ENCODE results near the gene CAMKK1. TPM values are rescaled to one million over a fixed set of nuclear protein-coding genes. Genes with fewer than 3 reads are reported as not detected.

CAMKK1 gene
- polyA plus RNA-seq, 2 of the 4 experiments (the other 2 are of a cell fraction), result 6.9 to 14.8 TPM

DNA sequence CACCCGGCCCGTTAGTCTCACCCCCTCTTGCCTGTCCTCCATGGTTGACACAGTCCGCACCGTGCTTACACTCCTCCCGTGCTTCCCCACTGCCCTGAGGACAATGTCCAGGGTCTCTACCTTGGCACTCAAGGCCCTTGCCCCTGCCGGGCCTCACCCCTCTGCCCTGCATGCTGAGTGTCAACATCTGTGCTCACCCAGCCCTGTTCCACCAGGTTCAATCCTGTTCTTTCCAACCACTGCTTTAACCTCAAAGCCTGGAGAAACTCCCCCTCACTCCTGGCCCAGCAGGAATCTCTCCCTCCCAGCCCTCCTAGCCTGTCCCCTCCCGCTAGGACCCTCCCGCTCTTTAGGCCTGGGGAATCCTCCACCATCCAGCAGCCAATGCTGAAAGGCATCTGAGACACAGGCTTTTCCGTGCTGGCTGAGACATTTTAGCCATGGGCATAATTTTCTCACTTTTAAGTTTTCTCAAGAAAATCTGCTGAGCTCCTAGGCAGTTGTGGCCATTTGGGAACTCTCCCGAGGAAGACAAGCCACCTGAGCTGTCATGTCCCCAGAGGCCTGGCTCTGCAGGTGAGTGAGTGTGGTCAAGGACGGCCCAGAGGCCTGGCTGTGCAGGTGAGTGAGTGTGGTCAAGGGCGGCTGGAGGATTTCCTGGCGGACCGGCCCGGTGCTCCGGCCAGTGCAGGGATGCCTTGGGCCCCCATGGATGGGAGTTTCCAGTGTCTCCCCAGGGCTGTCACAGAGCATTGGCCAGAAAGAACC is 34.2 kb upstream of the CAMKK1 start:
- 84% methylated on average over 16 of the region's 16 CpGs for WGBS (ENCODE audit: missing lambda C conversion rate)
- no peaks in the 10 kb centered on the region for H3K9me3 ChIP-seq
- peak in 1 of 2 experiments; percentile 11; a peak in 1 of 6 replicates for ATAC-seq
- ChIA-PET CTCF (interaction anchor here (1.1 to 8.4 kb wide), 5 partner anchors 7 to 193 kb away, joined by 4 to 86 read pairs (median 5); no protein-coding TSS in a partner anchor), POLR2A (no interaction called here)
- H3K4me2 ChIP-seq, result no peak overlapping the region
- TF ChIP-seq MAX (IDR thresholded peaks at IDR 0.05) (no peak), FOXS1 (CRISPR knock-in tag; IDR thresholded peaks at IDR 0.05) (no peak), KDM5A (IDR thresholded peaks at IDR 0.05) (no peak), HDAC2 (IDR thresholded peaks at IDR 0.05) (no peak)
- H3K4me1 ChIP-seq, result no peaks in the 10 kb centered on the region
- no peak for DNase-seq (ENCODE audit: low read depth in 1 of 2, low spot score in 1 of 2)
- no peak overlapping the region for H3K27ac ChIP-seq
- H3K4me3 ChIP-seq, result no peak overlapping the region
- no peak for FAIRE-seq

DNA sequence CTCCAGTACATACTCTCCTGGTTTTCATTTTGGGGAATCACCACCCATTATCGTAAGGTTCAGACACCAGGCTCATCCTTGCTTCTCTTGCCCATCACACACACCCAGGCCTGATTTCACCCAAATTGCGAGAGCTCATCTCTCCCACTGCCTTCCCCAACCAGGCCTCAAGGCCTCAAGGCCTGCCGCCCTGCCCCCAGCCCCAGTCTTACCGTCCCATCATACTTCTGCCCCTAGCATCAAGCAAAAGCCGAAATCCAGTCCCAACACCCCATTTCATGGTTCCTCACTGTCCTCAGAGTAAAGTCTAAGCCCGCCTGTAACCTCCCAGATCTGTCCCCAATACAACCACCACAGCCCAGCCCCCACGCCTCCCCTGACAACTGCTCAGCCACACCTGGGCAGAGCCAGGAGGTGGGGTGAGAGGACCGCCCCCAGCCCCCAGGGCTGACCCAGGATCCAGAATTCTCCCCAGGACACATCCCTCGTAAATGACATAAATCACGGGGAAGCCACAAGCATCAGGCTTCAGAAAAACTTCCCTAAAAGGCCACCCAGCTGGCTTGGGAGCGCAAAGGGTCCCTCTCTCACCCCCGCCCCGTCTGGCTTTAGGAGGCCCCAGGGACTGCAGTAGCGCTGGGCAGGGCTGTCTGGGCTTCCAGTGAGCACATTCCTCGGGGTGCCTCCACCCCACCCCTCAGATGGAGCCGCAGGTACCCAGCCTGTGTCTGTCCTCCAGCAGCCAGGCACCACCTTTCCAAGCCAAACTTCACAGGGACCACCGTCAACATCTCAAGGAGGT is 33.0 kb upstream of the CAMKK1 start:
- Histone ChIP-seq H3K4me2 (no peak overlapping the region), H3K4me1 (no peaks in the 10 kb centered on the region), H3K27ac (no peak overlapping the region), H3K9me3 (no peaks in the 10 kb centered on the region), H3K4me3 (no peak overlapping the region)
- ATAC-seq (no peak), FAIRE-seq (no peak), DNase-seq (ENCODE audit: low read depth in 1 of 2, low spot score in 1 of 2) (no peak)
- POLR2A ChIA-PET, result no interaction called here
- 81% methylated on average over 16 of the region's 17 CpGs for whole genome bisulfite sequencing (ENCODE audit: missing lambda C conversion rate)
- CTCF ChIA-PET, result interaction anchor here (0.7 to 8.4 kb wide), 4 partner anchors 9 to 79 kb away, joined by 3 to 86 read pairs (median 5); no protein-coding TSS in a partner anchor
- TF ChIP-seq EP300 (IDR thresholded peaks at IDR 0.05), result no peak
- TF ChIP-seq ZNF302 (CRISPR knock-in tag; IDR thresholded peaks at IDR 0.05), result no peak
- no peak for TF ChIP-seq NPAS2 (CRISPR knock-in tag; IDR thresholded peaks at IDR 0.05; ENCODE audit: borderline replicate concordance)
- no peak for TF ChIP-seq FOSL2 (IDR thresholded peaks at IDR 0.05)
- no peak for TF ChIP-seq FOSL2 (CRISPR knock-in tag; IDR thresholded peaks at IDR 0.05)
- no peak for TF ChIP-seq MAFK (IDR thresholded peaks at IDR 0.05; ENCODE audit: partially characterized antibody)
- no peak for TF ChIP-seq MYC (IDR thresholded peaks at IDR 0.05; ENCODE audit: borderline replicate concordance, low read length)
- TF ChIP-seq BHLHE40 (IDR thresholded peaks at IDR 0.05; ENCODE audit: low read depth, low read length), result no peak
- TF ChIP-seq EHF (CRISPR knock-in tag; IDR thresholded peaks at IDR 0.05), result no peak
- TF ChIP-seq, protein P1, sequence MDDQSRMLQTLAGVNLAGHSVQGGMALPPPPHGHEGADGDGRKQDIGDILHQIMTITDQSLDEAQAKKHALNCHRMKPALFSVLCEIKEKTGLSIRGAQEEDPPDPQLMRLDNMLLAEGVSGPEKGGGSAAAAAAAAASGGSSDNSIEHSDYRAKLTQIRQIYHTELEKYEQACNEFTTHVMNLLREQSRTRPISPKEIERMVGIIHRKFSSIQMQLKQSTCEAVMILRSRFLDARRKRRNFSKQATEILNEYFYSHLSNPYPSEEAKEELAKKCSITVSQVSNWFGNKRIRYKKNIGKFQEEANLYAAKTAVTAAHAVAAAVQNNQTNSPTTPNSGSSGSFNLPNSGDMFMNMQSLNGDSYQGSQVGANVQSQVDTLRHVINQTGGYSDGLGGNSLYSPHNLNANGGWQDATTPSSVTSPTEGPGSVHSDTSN (IDR thresholded peaks at IDR 0.05), result no peak
- no peak for TF ChIP-seq RNF2 (IDR thresholded peaks at IDR 0.05; ENCODE audit: borderline replicate concordance, low read depth)
- no peak for TF ChIP-seq HOXB5 (CRISPR knock-in tag; IDR thresholded peaks at IDR 0.05)
- TF ChIP-seq HEYL (CRISPR knock-in tag; IDR thresholded peaks at IDR 0.05), result no peak
- no peak for TF ChIP-seq MAZ (IDR thresholded peaks at IDR 0.05; ENCODE audit: borderline replicate concordance, low read depth, low read length)
- no peak for TF ChIP-seq RFX5 (IDR thresholded peaks at IDR 0.05)
- no peak for TF ChIP-seq RAD21 (conservative IDR thresholded peaks at IDR 0.05 in 1 of 2, IDR thresholded peaks at IDR 0.05 in 1 of 2)

DNA sequence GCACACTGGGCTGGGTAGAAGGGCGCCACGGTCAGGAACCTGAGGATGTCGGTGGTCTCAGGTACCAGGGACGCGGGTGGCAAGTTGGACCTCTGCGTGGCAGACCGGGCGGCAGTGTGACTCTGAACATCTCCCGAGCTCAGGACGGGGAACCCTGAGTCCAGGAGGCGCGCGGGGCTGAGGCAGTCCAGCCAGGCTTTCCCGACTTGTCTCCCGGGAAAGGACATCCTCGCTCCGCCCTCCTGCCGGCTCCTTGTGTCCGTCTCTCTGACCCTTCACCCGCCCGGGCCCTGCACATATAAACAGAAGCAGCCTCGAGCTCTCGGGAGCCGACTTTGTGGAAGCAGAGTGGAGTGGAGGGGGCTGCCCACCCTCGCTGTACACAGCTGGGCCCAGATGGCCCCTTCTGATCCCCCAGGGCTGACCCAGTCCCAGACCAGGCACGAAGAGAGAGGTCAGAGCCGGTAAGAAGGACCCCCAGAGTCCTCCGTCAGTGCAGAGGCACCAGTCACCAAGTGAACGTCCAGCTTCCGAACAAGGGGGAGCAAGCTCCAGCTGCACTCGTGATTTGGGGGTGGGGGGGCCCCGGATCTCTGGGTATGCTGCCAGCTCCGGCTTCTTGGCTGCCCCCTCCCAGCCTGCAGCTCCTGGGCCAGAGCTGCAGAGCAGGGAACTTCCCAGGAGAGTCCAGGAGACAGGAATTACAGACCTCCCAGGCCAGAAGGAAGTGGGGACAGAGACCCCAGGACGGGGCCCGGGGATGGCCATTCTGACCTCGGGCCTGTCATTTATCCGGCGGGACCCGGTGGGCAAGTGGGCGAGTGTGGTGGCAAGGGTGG is 31.9 kb upstream of the CAMKK1 start:
- Histone ChIP-seq H3K4me3 (no peak overlapping the region), H3K4me1 (no peaks in the 10 kb centered on the region), H3K9me3 (no peaks in the 10 kb centered on the region), H3K27ac (no peak overlapping the region), H3K4me2 (no peak overlapping the region)
- ChIA-PET POLR2A (no interaction called here), CTCF (interaction anchor here (0.7 to 8.4 kb wide), 7 partner anchors 10 to 1076 kb away, joined by 3 to 86 read pairs (median 5); no protein-coding TSS in a partner anchor)
- FAIRE-seq, result no peak
- ATAC-seq, result no peak
- 81% methylated on average over 38 of the region's 40 CpGs for WGBS (ENCODE audit: missing lambda C conversion rate)
- TF ChIP-seq USF2 (IDR thresholded peaks at IDR 0.05) (no peak), RFX5 (IDR thresholded peaks at IDR 0.05) (no peak), JUNB (IDR thresholded peaks at IDR 0.05) (no peak), MYC (IDR thresholded peaks at IDR 0.05; ENCODE audit: borderline replicate concordance, low read length) (no peak), CEBPB (IDR thresholded peaks at IDR 0.05) (no peak), HOXA7 (CRISPR knock-in tag; IDR thresholded peaks at IDR 0.05) (no peak), GATA3 (IDR thresholded peaks at IDR 0.05; ENCODE audit: borderline replicate concordance) (no peak)
- DNase-seq (ENCODE audit: low read depth in 1 of 2, low spot score in 1 of 2), result no peak
